HEK293 (cell line): ENCODE measurements around the gene PGPEP1.
A peak's percentile ranks its signal among the peaks of the same experiment; 100 is the strongest.

ENCODE experiments used
- CTCF ChIA-PET: fragments of 350-600 bp; formaldehyde crosslinking; extraction: SDS; loops from one replicate; lab custom pipeline; 2021; ENCODE audit warnings: antibody characterized with exemption; lab: Yijun Ruan, JAX
- POLR2A ChIA-PET: fragments of 300-600 bp; formaldehyde crosslinking; extraction: SDS; loops from one replicate; lab custom pipeline; 2020; ENCODE audit warnings: antibody characterized with exemption, inconsistent platforms; lab: Yijun Ruan, JAX
- H3K27ac ChIP-seq: fragments of 200-500 bp; sonication (Bioruptor generic); 2 replicates; pipeline ENCODE4 v1.5.1; 2014; ENCODE audit warnings: low read depth, low read length, control low read depth, inconsistent platforms; ENCODE audit errors: extremely low read depth
- H3K36me3 ChIP-seq, 2 experiments: fragments of 200-500 bp in 1 of 2; sonication (Bioruptor generic) in 1 of 2; 1 replicate in 1 of 2; 2 replicates in 1 of 2; pipeline ENCODE4 v1.5.1; 2014 to 2017; ENCODE audit warnings: inconsistent platforms in 2 of 2, low read length in 2 of 2; ENCODE audit not compliant: control insufficient read depth in 2 of 2, insufficient read depth in 1 of 2
- H3K4me1 ChIP-seq: fragments of 200-500 bp; sonication (Bioruptor generic); 2 replicates; pipeline ENCODE4 v1.5.1; 2014; ENCODE audit warnings: mild to moderate bottlenecking, low read length, inconsistent platforms; ENCODE audit not compliant: control insufficient read depth, insufficient read depth
- H3K4me3 ChIP-seq: 2 replicates; pipeline ENCODE4 v1.5.1; 2011; ENCODE audit warnings: low read depth, mild to moderate bottlenecking, control low read depth, low read length, moderate library complexity
- H3K9me3 ChIP-seq: fragments of 200-500 bp; sonication (Bioruptor generic); 2 replicates; pipeline ENCODE4 v1.5.1; 2014; ENCODE audit warnings: low read depth, low read length, inconsistent platforms; ENCODE audit not compliant: control insufficient read depth, insufficient read depth
- PRDM10 ChIP-seq: fragments of 450-650 bp; formaldehyde crosslinking; IDR thresholded peaks from 2 replicates; pipeline ENCODE4 v1.5.1; 2016; ENCODE audit warnings: missing biosample characterization, missing genetic modification characterization
- SCRT2 ChIP-seq: fragments of 450-650 bp; formaldehyde crosslinking; IDR thresholded peaks from 2 replicates; pipeline ENCODE4 v1.5.1; 2016; ENCODE audit warnings: missing biosample characterization, missing genetic modification characterization
- ZBTB49 ChIP-seq: fragments of 450-650 bp; formaldehyde crosslinking; IDR thresholded peaks from 2 replicates; pipeline ENCODE4 v1.5.1; 2016; ENCODE audit warnings: missing biosample characterization, missing genetic modification characterization, low read depth
- ZNF121 ChIP-seq: fragments of 450-650 bp; formaldehyde crosslinking; IDR thresholded peaks from 2 replicates; pipeline ENCODE4 v1.5.1; 2016; ENCODE audit warnings: missing biosample characterization, missing genetic modification characterization
- ZNF146 ChIP-seq: fragments of 450-650 bp; formaldehyde crosslinking; IDR thresholded peaks from 2 replicates; pipeline ENCODE4 v1.5.1; 2016; ENCODE audit warnings: missing biosample characterization, missing genetic modification characterization
- ZNF248 ChIP-seq: fragments of 450-650 bp; formaldehyde crosslinking; IDR thresholded peaks from 2 replicates; pipeline ENCODE4 v1.5.1; 2017; ENCODE audit warnings: missing biosample characterization, missing genetic modification characterization
- ZNF274 ChIP-seq, 2 experiments: fragments of 200-500 bp in 1 of 2; fragments of 450-650 bp in 1 of 2; sonication (Bioruptor generic) in 1 of 2; formaldehyde crosslinking in 1 of 2; IDR thresholded peaks; 2 replicates each; pipeline versions ENCODE4 v1.5.1 to v1.6.1; 2014 to 2016; ENCODE audit warnings: borderline replicate concordance in 1 of 2, inconsistent platforms in 1 of 2, low read length in 1 of 2, missing biosample characterization in 1 of 2, missing genetic modification characterization in 1 of 2
- ZNF518A ChIP-seq: fragments of 450-650 bp; formaldehyde crosslinking; conservative IDR thresholded peaks from 2 replicates; pipeline ENCODE4 v1.5.1; 2016; ENCODE audit warnings: low read depth, missing biosample characterization, missing genetic modification characterization
- ZNF521 ChIP-seq: fragments of 450-650 bp; formaldehyde crosslinking; IDR thresholded peaks from 2 replicates; pipeline ENCODE4 v1.5.1; 2017; ENCODE audit warnings: missing biosample characterization, mild to moderate bottlenecking, missing genetic modification characterization
- ZNF654 ChIP-seq: fragments of 450-650 bp; formaldehyde crosslinking; IDR thresholded peaks from 2 replicates; pipeline ENCODE4 v1.5.1; 2016; ENCODE audit warnings: low read depth, missing biosample characterization, missing genetic modification characterization
- ZNF660 ChIP-seq: fragments of 450-650 bp; IDR thresholded peaks from 2 replicates; pipeline ENCODE4 v1.5.1; 2018; ENCODE audit warnings: missing biosample characterization, mild to moderate bottlenecking, missing genetic modification characterization
- ZNF76 ChIP-seq: fragments of 450-650 bp; formaldehyde crosslinking; IDR thresholded peaks from 2 replicates; pipeline ENCODE4; 2016; ENCODE audit warnings: low read depth, missing biosample characterization, missing genetic modification characterization, borderline replicate concordance
- TF ChIP-seq, protein P1 (sequence below): fragments of 450-650 bp; IDR thresholded peaks from 2 replicates; pipeline ENCODE4 v1.5.1; 2018; ENCODE audit warnings: missing biosample characterization, missing genetic modification characterization
- TF ChIP-seq, protein P2 (sequence below): fragments of 450-650 bp; formaldehyde crosslinking; IDR thresholded peaks from 2 replicates; pipeline ENCODE4 v1.5.1; 2016; ENCODE audit warnings: missing biosample characterization, missing genetic modification characterization

Gene PGPEP1

DNA sequence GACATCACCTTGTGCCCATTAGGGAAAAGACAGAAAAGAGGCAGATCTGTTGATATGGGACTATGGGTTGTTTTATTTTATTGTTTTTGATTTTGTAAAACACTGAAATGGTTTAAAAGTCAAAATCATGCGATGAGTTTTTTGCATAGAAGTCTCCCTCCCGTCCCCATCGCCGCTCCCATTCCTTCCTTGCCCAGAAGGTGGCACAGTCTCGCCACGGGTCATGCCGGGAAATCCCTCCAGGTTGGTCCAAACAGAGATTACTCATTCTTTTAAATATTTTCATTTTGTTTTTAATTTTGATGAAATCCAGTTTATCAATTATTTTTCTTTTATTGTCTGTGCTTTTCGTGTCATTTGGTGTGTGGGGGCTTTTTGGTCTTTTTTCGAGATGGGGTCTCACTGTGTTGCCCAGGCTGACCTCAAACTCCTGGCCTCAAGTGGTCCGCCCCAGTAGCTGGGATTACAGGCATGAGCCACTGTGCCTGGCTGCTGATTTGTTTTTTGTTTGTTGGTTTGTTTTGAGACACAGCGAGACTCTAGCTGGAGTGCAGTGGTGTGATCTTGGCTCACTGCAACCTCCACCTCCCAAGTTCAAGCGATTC lies 9.2 kb downstream of the PGPEP1 start (continued):
- TF ChIP-seq, protein P1, sequence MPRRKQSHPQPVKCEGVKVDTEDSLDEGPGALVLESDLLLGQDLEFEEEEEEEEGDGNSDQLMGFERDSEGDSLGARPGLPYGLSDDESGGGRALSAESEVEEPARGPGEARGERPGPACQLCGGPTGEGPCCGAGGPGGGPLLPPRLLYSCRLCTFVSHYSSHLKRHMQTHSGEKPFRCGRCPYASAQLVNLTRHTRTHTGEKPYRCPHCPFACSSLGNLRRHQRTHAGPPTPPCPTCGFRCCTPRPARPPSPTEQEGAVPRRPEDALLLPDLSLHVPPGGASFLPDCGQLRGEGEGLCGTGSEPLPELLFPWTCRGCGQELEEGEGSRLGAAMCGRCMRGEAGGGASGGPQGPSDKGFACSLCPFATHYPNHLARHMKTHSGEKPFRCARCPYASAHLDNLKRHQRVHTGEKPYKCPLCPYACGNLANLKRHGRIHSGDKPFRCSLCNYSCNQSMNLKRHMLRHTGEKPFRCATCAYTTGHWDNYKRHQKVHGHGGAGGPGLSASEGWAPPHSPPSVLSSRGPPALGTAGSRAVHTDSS (tag by site-specific recombination) = no peak
- no peak for TF ChIP-seq ZNF521
- TF ChIP-seq SCRT2 = no peak
- peak; percentile 84 for TF ChIP-seq PRDM10
- TF ChIP-seq ZNF76 (tag by site-specific recombination) = peak; percentile 50; the same call in 1 of the 2 replicates
- peak; percentile 100 for TF ChIP-seq ZNF660 (tag by site-specific recombination)
- peak; percentile 99 for TF ChIP-seq ZNF121 (tag by site-specific recombination)
- TF ChIP-seq, protein P2, sequence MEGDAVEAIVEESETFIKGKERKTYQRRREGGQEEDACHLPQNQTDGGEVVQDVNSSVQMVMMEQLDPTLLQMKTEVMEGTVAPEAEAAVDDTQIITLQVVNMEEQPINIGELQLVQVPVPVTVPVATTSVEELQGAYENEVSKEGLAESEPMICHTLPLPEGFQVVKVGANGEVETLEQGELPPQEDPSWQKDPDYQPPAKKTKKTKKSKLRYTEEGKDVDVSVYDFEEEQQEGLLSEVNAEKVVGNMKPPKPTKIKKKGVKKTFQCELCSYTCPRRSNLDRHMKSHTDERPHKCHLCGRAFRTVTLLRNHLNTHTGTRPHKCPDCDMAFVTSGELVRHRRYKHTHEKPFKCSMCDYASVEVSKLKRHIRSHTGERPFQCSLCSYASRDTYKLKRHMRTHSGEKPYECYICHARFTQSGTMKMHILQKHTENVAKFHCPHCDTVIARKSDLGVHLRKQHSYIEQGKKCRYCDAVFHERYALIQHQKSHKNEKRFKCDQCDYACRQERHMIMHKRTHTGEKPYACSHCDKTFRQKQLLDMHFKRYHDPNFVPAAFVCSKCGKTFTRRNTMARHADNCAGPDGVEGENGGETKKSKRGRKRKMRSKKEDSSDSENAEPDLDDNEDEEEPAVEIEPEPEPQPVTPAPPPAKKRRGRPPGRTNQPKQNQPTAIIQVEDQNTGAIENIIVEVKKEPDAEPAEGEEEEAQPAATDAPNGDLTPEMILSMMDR = peak; percentile 68
- peak; percentile 88 for TF ChIP-seq ZNF654

DNA sequence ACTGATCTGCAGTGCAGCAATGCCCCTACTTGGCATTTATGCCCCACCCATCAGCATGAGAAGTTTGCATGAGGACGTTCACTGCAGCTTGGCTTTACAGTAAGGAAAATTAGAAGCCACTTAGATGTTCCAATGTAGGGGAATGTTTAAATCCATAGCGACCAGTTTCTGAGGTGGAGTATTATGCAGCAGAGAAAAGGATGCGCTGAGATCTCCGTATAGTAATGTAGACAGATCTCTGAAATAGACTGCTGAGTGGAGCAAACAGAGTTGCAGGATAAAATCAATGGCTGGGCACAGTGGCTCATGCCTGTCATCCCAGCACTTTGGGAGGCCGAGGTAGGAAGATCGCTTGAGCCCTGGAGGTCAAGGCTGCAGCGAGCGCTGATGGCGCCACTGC lies 10.1 kb downstream of the PGPEP1 start:
- Histone ChIP-seq H3K4me1 (no peaks in the 10 kb centered on the region), H3K9me3 (no peaks in the 10 kb centered on the region), H3K27ac (no peak overlapping the region), H3K36me3 (peaks cover 0 to 1% of the 10 kb centered on the region in 2 experiments; a peak in 1 of 3 replicates), H3K4me3 (no peak overlapping the region)
- TF ChIP-seq ZNF518A = no peak
- no peak for TF ChIP-seq ZNF248
- TF ChIP-seq ZNF274 (IDR thresholded peaks at IDR 0.05; ENCODE audit: low read length) = no peak
- TF ChIP-seq ZNF274 (tag by site-specific recombination; IDR thresholded peaks at IDR 0.05; ENCODE audit: borderline replicate concordance) = no peak
- TF ChIP-seq ZBTB49 = no peak
- TF ChIP-seq ZNF146 = peak; percentile 99
- no peak for TF ChIP-seq ZNF76 (tag by site-specific recombination)
- CTCF ChIA-PET = interaction anchor here (0.6 to 4.6 kb wide), 14 partner anchors 10 to 539 kb away, joined by 3 to 117 read pairs (median 10); partner anchors contain the start of genes GDF15, LRRC25 and SSBP4
- POLR2A ChIA-PET = no interaction called here
